ENCODE data around the gene ARHGAP44.

Gene ARHGAP44

GRCh38 chr17:12821376-12821940 is 32.2 kb downstream of the ARHGAP44 start:
- Histone ChIP-seq H3K27ac (ENCODE audit: low read depth, low read length) (no peak overlapping the region), H3K27me3 (ENCODE audit: control insufficient read depth, insufficient read depth, low read length) (no peaks in the 10 kb centered on the region), H3K9me3 (ENCODE audit: control insufficient read depth, insufficient read depth, low read depth, low read length) (no peaks in the 10 kb centered on the region; the same call in 1 of the 2 replicates), H3K4me1 (ENCODE audit: control insufficient read depth, insufficient read depth, low read length) (no peaks in the 10 kb centered on the region), H3K9ac (ENCODE audit: low read length) (no peak overlapping the region), H3K36me3 (ENCODE audit: control insufficient read depth, insufficient read depth, low read length) (no peaks in the 10 kb centered on the region), H3K4me3 (ENCODE audit: low read depth, low read length) (no peak overlapping the region)

- Histone ChIP-seq H3K9me3 (ENCODE audit: control insufficient read depth, insufficient read depth, low read depth, low read length) (peaks cover 3% of the 10 kb centered on the region), H3K9ac (ENCODE audit: low read length) (no peak overlapping the region), H3K4me3 (ENCODE audit: low read depth, low read length) (no peak overlapping the region), H3K36me3 (ENCODE audit: control insufficient read depth, insufficient read depth, low read length) (no peaks in the 10 kb centered on the region), H3K27ac (ENCODE audit: low read depth, low read length) (no peak overlapping the region), H3K27me3 (ENCODE audit: control insufficient read depth, insufficient read depth, low read length) (no peaks in the 10 kb centered on the region), H3K4me1 (ENCODE audit: control insufficient read depth, insufficient read depth, low read length) (no peaks in the 10 kb centered on the region)
Observed at GRCh38 chr17:12826431-12826830, 37.1 kb downstream of the ARHGAP44 start.

GRCh38 chr17:12830777-12831247 is 41.5 kb downstream of the ARHGAP44 start:
- Histone ChIP-seq H3K4me3 (ENCODE audit: low read depth, low read length) (no peak overlapping the region), H3K9me3 (ENCODE audit: control insufficient read depth, insufficient read depth, low read depth, low read length) (peaks cover 17% of the 10 kb centered on the region), H3K4me1 (ENCODE audit: control insufficient read depth, insufficient read depth, low read length) (no peaks in the 10 kb centered on the region), H3K27me3 (ENCODE audit: control insufficient read depth, insufficient read depth, low read length) (no peaks in the 10 kb centered on the region), H3K27ac (ENCODE audit: low read depth, low read length) (no peak overlapping the region), H3K9ac (ENCODE audit: low read length) (no peak overlapping the region), H3K36me3 (ENCODE audit: control insufficient read depth, insufficient read depth, low read length) (no peaks in the 10 kb centered on the region)

- no peak overlapping the region for H3K9ac ChIP-seq (ENCODE audit: low read length)
- H3K4me1 ChIP-seq (ENCODE audit: control insufficient read depth, insufficient read depth, low read length) = no peaks in the 10 kb centered on the region
- no peaks in the 10 kb centered on the region for H3K36me3 ChIP-seq (ENCODE audit: control insufficient read depth, insufficient read depth, low read length)
Observed at GRCh38 chr17:12831839-12832238, 42.5 kb downstream of the ARHGAP44 start.

GRCh38 chr17:12839042-12839441 is 49.7 kb downstream of the ARHGAP44 start:
- Histone ChIP-seq H3K4me1 (ENCODE audit: control insufficient read depth, insufficient read depth, low read length) (no peaks in the 10 kb centered on the region), H3K36me3 (ENCODE audit: control insufficient read depth, insufficient read depth, low read length) (no peaks in the 10 kb centered on the region), H3K9ac (ENCODE audit: low read length) (no peak overlapping the region), H3K4me3 (ENCODE audit: low read depth, low read length) (no peak overlapping the region), H3K27me3 (ENCODE audit: control insufficient read depth, insufficient read depth, low read length) (no peaks in the 10 kb centered on the region), H3K9me3 (ENCODE audit: control insufficient read depth, insufficient read depth, low read depth, low read length) (peaks cover 8% of the 10 kb centered on the region), H3K27ac (ENCODE audit: low read depth, low read length) (no peak overlapping the region)

More at GRCh38 chr17:12831839-12832238, 42.5 kb downstream of the ARHGAP44 start:
- Histone ChIP-seq H3K4me3 (ENCODE audit: low read depth, low read length) (no peak overlapping the region), H3K27me3 (ENCODE audit: control insufficient read depth, insufficient read depth, low read length) (no peaks in the 10 kb centered on the region), H3K27ac (ENCODE audit: low read depth, low read length) (no peak overlapping the region), H3K9me3 (ENCODE audit: control insufficient read depth, insufficient read depth, low read depth, low read length) (peaks cover 17% of the 10 kb centered on the region)

GRCh38 chr17:12842936-12843335 is 53.6 kb downstream of the ARHGAP44 start:
- Histone ChIP-seq H3K27me3 (ENCODE audit: control insufficient read depth, insufficient read depth, low read length) (no peaks in the 10 kb centered on the region), H3K4me1 (ENCODE audit: control insufficient read depth, insufficient read depth, low read length) (no peaks in the 10 kb centered on the region), H3K27ac (ENCODE audit: low read depth, low read length) (no peak overlapping the region), H3K9me3 (ENCODE audit: control insufficient read depth, insufficient read depth, low read depth, low read length) (peaks cover 12% of the 10 kb centered on the region), H3K36me3 (ENCODE audit: control insufficient read depth, insufficient read depth, low read length) (no peaks in the 10 kb centered on the region), H3K9ac (ENCODE audit: low read length) (no peak overlapping the region), H3K4me3 (ENCODE audit: low read depth, low read length) (no peak overlapping the region)

GRCh38 chr17:12850996-12851395 is 61.7 kb downstream of the ARHGAP44 start:
- Histone ChIP-seq H3K36me3 (ENCODE audit: control insufficient read depth, insufficient read depth, low read length) (no peaks in the 10 kb centered on the region), H3K9me3 (ENCODE audit: control insufficient read depth, insufficient read depth, low read depth, low read length) (no peaks in the 10 kb centered on the region), H3K27me3 (ENCODE audit: control insufficient read depth, insufficient read depth, low read length) (no peaks in the 10 kb centered on the region), H3K9ac (ENCODE audit: low read length) (no peak overlapping the region), H3K27ac (ENCODE audit: low read depth, low read length) (no peak overlapping the region), H3K4me1 (ENCODE audit: control insufficient read depth, insufficient read depth, low read length) (no peaks in the 10 kb centered on the region), H3K4me3 (ENCODE audit: low read depth, low read length) (no peak overlapping the region)

- Histone ChIP-seq H3K4me1 (ENCODE audit: control insufficient read depth, insufficient read depth, low read length) (no peaks in the 10 kb centered on the region), H3K27me3 (ENCODE audit: control insufficient read depth, insufficient read depth, low read length) (no peaks in the 10 kb centered on the region), H3K4me3 (ENCODE audit: low read depth, low read length) (no peak overlapping the region), H3K9ac (ENCODE audit: low read length) (no peak overlapping the region), H3K36me3 (ENCODE audit: control insufficient read depth, insufficient read depth, low read length) (no peaks in the 10 kb centered on the region), H3K9me3 (ENCODE audit: control insufficient read depth, insufficient read depth, low read depth, low read length) (no peaks in the 10 kb centered on the region), H3K27ac (ENCODE audit: low read depth, low read length) (no peak overlapping the region)
Observed at GRCh38 chr17:12851901-12852435, 62.7 kb downstream of the ARHGAP44 start.

- Histone ChIP-seq H3K27ac (ENCODE audit: low read depth, low read length) (no peak overlapping the region), H3K9ac (ENCODE audit: low read length) (no peak overlapping the region), H3K4me1 (ENCODE audit: control insufficient read depth, insufficient read depth, low read length) (no peaks in the 10 kb centered on the region), H3K36me3 (ENCODE audit: control insufficient read depth, insufficient read depth, low read length) (no peaks in the 10 kb centered on the region), H3K9me3 (ENCODE audit: control insufficient read depth, insufficient read depth, low read depth, low read length) (peaks cover 4% of the 10 kb centered on the region; the same call in 1 of the 2 replicates), H3K27me3 (ENCODE audit: control insufficient read depth, insufficient read depth, low read length) (no peaks in the 10 kb centered on the region), H3K4me3 (ENCODE audit: low read depth, low read length) (no peak overlapping the region)
Observed at GRCh38 chr17:12853921-12854320, 64.6 kb downstream of the ARHGAP44 start.

- no peaks in the 10 kb centered on the region for H3K36me3 ChIP-seq (ENCODE audit: control insufficient read depth, insufficient read depth, low read length)
- H3K9me3 ChIP-seq (ENCODE audit: control insufficient read depth, insufficient read depth, low read depth, low read length) = peaks cover 4% of the 10 kb centered on the region; the same call in 1 of the 2 replicates
- no peaks in the 10 kb centered on the region for H3K4me1 ChIP-seq (ENCODE audit: control insufficient read depth, insufficient read depth, low read length)
- H3K9ac ChIP-seq (ENCODE audit: low read length) = no peak overlapping the region
- no peaks in the 10 kb centered on the region for H3K27me3 ChIP-seq (ENCODE audit: control insufficient read depth, insufficient read depth, low read length)
- no peak overlapping the region for H3K4me3 ChIP-seq (ENCODE audit: low read depth, low read length)
- no peak overlapping the region for H3K27ac ChIP-seq (ENCODE audit: low read depth, low read length)
Observed at GRCh38 chr17:12856416-12856815, 67.1 kb downstream of the ARHGAP44 start.

- no peaks in the 10 kb centered on the region for H3K36me3 ChIP-seq (ENCODE audit: control insufficient read depth, insufficient read depth, low read length)
- H3K9ac ChIP-seq (ENCODE audit: low read length) = no peak overlapping the region
- H3K4me1 ChIP-seq (ENCODE audit: control insufficient read depth, insufficient read depth, low read length) = no peaks in the 10 kb centered on the region
- H3K27me3 ChIP-seq (ENCODE audit: control insufficient read depth, insufficient read depth, low read length) = no peaks in the 10 kb centered on the region
- no peak overlapping the region for H3K27ac ChIP-seq (ENCODE audit: low read depth, low read length)
- H3K4me3 ChIP-seq (ENCODE audit: low read depth, low read length) = no peak overlapping the region
- H3K9me3 ChIP-seq (ENCODE audit: control insufficient read depth, insufficient read depth, low read depth, low read length) = peaks cover 4% of the 10 kb centered on the region; the same call in 1 of the 2 replicates
Observed at GRCh38 chr17:12857592-12857991, 68.3 kb downstream of the ARHGAP44 start.

Measured in HUES6 (cell line).